ENCODE measurements around the gene ZNF33B. TPM values are rescaled to one million over a fixed set of nuclear protein-coding genes. Genes with fewer than 3 reads are reported as not detected.

Gene ZNF33B
- polyA plus RNA-seq, 4 donors: 8.7 to 50.9 (median 16.1) TPM

DNA sequence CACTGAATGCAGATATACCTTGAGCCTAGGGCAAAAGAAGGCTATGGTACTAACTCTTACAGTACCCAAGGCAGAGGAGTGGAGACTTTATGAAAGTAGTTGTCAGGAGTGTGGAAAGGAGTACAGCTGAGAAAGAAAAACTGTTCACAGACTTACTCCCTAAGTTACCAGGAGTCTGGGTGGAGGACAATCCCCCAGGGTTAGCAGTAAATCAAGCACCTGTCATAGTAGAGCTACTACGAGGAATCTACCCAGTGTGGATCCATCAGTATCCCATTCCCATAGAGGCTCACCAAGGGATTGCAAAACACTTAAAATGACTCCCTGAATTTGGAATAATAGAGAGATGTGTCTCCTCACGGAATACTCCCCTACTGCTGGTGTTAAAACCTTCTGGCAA, 10.1 kb upstream of the ZNF33B start:
- no peak for DNase-seq
- H3K4me3 ChIP-seq (ENCODE audit: low read depth in 1 of 3, low read length in 3 of 3): no peak overlapping the region
- peaks cover 0 to 43% (median 5%) of the 10 kb centered on the region in 3 donors for H3K4me1 ChIP-seq (ENCODE audit: control insufficient read depth in 3 of 3, insufficient read depth in 2 of 3, low read depth in 1 of 3, low read length in 2 of 3)
- H3K27ac ChIP-seq (ENCODE audit: low read depth in 1 of 3, low read length in 2 of 3): no peak overlapping the region
- H3K9me3 ChIP-seq (ENCODE audit: control insufficient read depth in 2 of 2, insufficient read depth in 1 of 2, low read depth in 1 of 2, low read length in 1 of 2): no peaks in the 10 kb centered on the region
- H3K36me3 ChIP-seq (ENCODE audit: control insufficient read depth in 3 of 3, insufficient read depth in 2 of 3, low read depth in 1 of 3, low read length in 3 of 3): no peaks in the 10 kb centered on the region
- H3K27me3 ChIP-seq (ENCODE audit: control insufficient read depth in 3 of 3, insufficient read depth in 3 of 3, low read length in 3 of 3): no peaks in the 10 kb centered on the region
- WGBS, 3 donors: 76 to 81% (median 79%) methylated on average over 2 of the region's 2 CpGs
- no peak for FAIRE-seq

- 70 to 82% (median 74%) methylated on average over 11 of the region's 11 CpGs for WGBS, 3 donors
- Histone ChIP-seq H3K27me3 (ENCODE audit: control insufficient read depth in 3 of 3, insufficient read depth in 3 of 3, low read length in 3 of 3) (no peaks in the 10 kb centered on the region), H3K4me3 (ENCODE audit: low read depth in 1 of 3, low read length in 3 of 3) (no peak overlapping the region), H3K36me3 (ENCODE audit: control insufficient read depth in 3 of 3, insufficient read depth in 2 of 3, low read depth in 1 of 3, low read length in 3 of 3) (no peaks in the 10 kb centered on the region), H3K9me3 (ENCODE audit: control insufficient read depth in 2 of 2, insufficient read depth in 1 of 2, low read depth in 1 of 2, low read length in 1 of 2) (no peaks in the 10 kb centered on the region), H3K27ac (ENCODE audit: low read depth in 1 of 3, low read length in 2 of 3) (peak overlapping the region in 1 of 3 donors; percentile 94), H3K4me1 (ENCODE audit: control insufficient read depth in 3 of 3, insufficient read depth in 2 of 3, low read depth in 1 of 3, low read length in 2 of 3) (peaks cover 0 to 40% (median 2%) of the 10 kb centered on the region in 3 donors)
- FAIRE-seq (no peak), DNase-seq (peak in 1 of 2 donors; percentile 56)
These were observed 8.6 kb upstream of the ZNF33B start for GRCh38 chr10:42646687-42647640.

GRCh38 chr10:42646214-42646613, 7.8 kb upstream of the ZNF33B start:
- 66 to 79% (median 78%) methylated on average over 4 of the region's 4 CpGs for WGBS, 3 donors
- no peaks in the 10 kb centered on the region for H3K9me3 ChIP-seq (ENCODE audit: control insufficient read depth in 2 of 2, insufficient read depth in 1 of 2, low read depth in 1 of 2, low read length in 1 of 2)
- H3K4me3 ChIP-seq (ENCODE audit: low read depth in 1 of 3, low read length in 3 of 3): no peak overlapping the region
- no peak for FAIRE-seq
- H3K4me1 ChIP-seq (ENCODE audit: control insufficient read depth in 3 of 3, insufficient read depth in 2 of 3, low read depth in 1 of 3, low read length in 2 of 3): peaks cover 0 to 37% (median 2%) of the 10 kb centered on the region in 3 donors
- H3K27ac ChIP-seq (ENCODE audit: low read depth in 1 of 3, low read length in 2 of 3): peak overlapping the region in 1 of 3 donors; percentile 94
- DNase-seq: peak; percentile 38 to 42
- H3K36me3 ChIP-seq (ENCODE audit: control insufficient read depth in 3 of 3, insufficient read depth in 2 of 3, low read depth in 1 of 3, low read length in 3 of 3): no peaks in the 10 kb centered on the region
- H3K27me3 ChIP-seq (ENCODE audit: control insufficient read depth in 3 of 3, insufficient read depth in 3 of 3, low read length in 3 of 3): no peaks in the 10 kb centered on the region

DNA sequence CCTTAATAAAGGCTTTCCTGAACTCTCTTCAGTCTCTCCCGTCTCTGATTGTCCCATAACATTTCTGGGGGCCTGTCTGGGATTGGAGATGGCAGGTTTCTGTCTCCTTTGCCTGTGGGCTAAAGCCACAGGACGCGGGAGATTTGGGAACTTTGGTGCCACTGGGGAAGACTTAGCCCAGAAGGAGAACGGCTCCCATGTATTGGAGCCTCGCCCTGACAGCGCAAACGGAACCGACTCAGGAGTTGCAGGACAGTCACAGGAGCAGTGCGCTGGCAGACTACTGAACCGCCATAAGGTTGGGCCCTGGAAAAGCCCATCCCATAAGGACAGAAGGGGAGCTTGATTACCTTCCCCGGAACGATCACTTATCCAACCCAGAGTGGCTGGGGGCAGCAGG, 7.1 kb upstream of the ZNF33B start:
- 64 to 83% (median 70%) methylated on average over 12 of the region's 12 CpGs for WGBS, 3 donors
- Histone ChIP-seq H3K9me3 (ENCODE audit: control insufficient read depth in 2 of 2, insufficient read depth in 1 of 2, low read depth in 1 of 2, low read length in 1 of 2) (no peaks in the 10 kb centered on the region), H3K27ac (ENCODE audit: low read depth in 1 of 3, low read length in 2 of 3) (peak overlapping the region in 1 of 3 donors; percentile 94), H3K27me3 (ENCODE audit: control insufficient read depth in 3 of 3, insufficient read depth in 3 of 3, low read length in 3 of 3) (no peaks in the 10 kb centered on the region), H3K4me3 (ENCODE audit: low read depth in 1 of 3, low read length in 3 of 3) (no peak overlapping the region), H3K36me3 (ENCODE audit: control insufficient read depth in 3 of 3, insufficient read depth in 2 of 3, low read depth in 1 of 3, low read length in 3 of 3) (no peaks in the 10 kb centered on the region), H3K4me1 (ENCODE audit: control insufficient read depth in 3 of 3, insufficient read depth in 2 of 3, low read depth in 1 of 3, low read length in 2 of 3) (peaks cover 0 to 44% (median 2%) of the 10 kb centered on the region in 3 donors)
- DNase-seq (peak in 1 of 2 donors; percentile 40), FAIRE-seq (no peak)

DNA sequence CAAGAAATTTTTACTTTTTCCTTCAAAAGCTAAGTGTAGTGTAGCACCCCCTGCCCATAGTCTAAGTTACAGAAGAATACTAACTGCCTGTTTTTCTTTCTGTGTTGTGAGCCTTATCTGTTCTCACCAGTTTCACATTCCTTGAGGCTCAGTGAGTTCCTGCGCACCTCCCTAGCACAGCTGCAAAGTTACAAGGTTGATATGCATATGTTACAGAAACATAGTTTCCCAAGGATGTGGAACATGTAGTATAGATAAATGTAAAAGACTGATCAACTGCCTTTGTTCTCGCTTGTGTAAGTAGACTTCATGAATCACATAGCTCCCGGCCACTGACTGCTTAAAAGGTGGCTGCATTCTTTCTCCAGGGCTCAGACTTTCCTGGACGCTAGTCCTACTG, 6.7 kb upstream of the ZNF33B start:
- 16 to 50% (median 27%) methylated on average over 4 of the region's 4 CpGs for WGBS, 3 donors
- DNase-seq (peak; percentile 50 to 68), FAIRE-seq (no peak)
- H3K27me3 ChIP-seq (ENCODE audit: control insufficient read depth in 3 of 3, insufficient read depth in 3 of 3, low read length in 3 of 3): no peaks in the 10 kb centered on the region
- peaks cover 0 to 48% (median 2%) of the 10 kb centered on the region in 3 donors for H3K4me1 ChIP-seq (ENCODE audit: control insufficient read depth in 3 of 3, insufficient read depth in 2 of 3, low read depth in 1 of 3, low read length in 2 of 3)
- no peak overlapping the region for H3K4me3 ChIP-seq (ENCODE audit: low read depth in 1 of 3, low read length in 3 of 3)
- no peaks in the 10 kb centered on the region for H3K9me3 ChIP-seq (ENCODE audit: control insufficient read depth in 2 of 2, insufficient read depth in 1 of 2, low read depth in 1 of 2, low read length in 1 of 2)
- peak overlapping the region in 1 of 3 donors; percentile 94 for H3K27ac ChIP-seq (ENCODE audit: low read depth in 1 of 3, low read length in 2 of 3)
- no peaks in the 10 kb centered on the region for H3K36me3 ChIP-seq (ENCODE audit: control insufficient read depth in 3 of 3, insufficient read depth in 2 of 3, low read depth in 1 of 3, low read length in 3 of 3)

GRCh38 chr10:42640610-42641229, 2.4 kb upstream of the ZNF33B start:
- Histone ChIP-seq H3K27me3 (ENCODE audit: control insufficient read depth in 3 of 3, insufficient read depth in 3 of 3, low read length in 3 of 3) (no peaks in the 10 kb centered on the region), H3K9me3 (ENCODE audit: control insufficient read depth in 2 of 2, insufficient read depth in 1 of 2, low read depth in 1 of 2, low read length in 1 of 2) (no peaks in the 10 kb centered on the region), H3K27ac (ENCODE audit: low read depth in 1 of 3, low read length in 2 of 3) (peak overlapping the region in 2 of 3 donors; percentile 29 to 85), H3K36me3 (ENCODE audit: control insufficient read depth in 3 of 3, insufficient read depth in 2 of 3, low read depth in 1 of 3, low read length in 3 of 3) (peaks cover 0 to 2% (median 1%) of the 10 kb centered on the region in 3 donors), H3K4me1 (ENCODE audit: control insufficient read depth in 3 of 3, insufficient read depth in 2 of 3, low read depth in 1 of 3, low read length in 2 of 3) (peaks cover 0 to 36% (median 4%) of the 10 kb centered on the region in 3 donors), H3K4me3 (ENCODE audit: low read depth in 1 of 3, low read length in 3 of 3) (no peak overlapping the region)
- DNase-seq: peak; percentile 63 to 90
- 35 to 73% (median 55%) methylated on average over 8 of the region's 8 CpGs for WGBS, 3 donors
- FAIRE-seq: no peak

GRCh38 chr10:42638821-42639270, 476 bp upstream of the ZNF33B start:
- 0 to 1% (median 0%) methylated on average over 6 of the region's 6 CpGs for WGBS, 3 donors
- peak overlapping the region; percentile 58 to 94 (median 77) for H3K4me3 ChIP-seq (ENCODE audit: low read depth in 1 of 3, low read length in 3 of 3)
- FAIRE-seq: no peak
- peaks cover 1 to 9% (median 2%) of the 10 kb centered on the region in 3 donors for H3K36me3 ChIP-seq (ENCODE audit: control insufficient read depth in 3 of 3, insufficient read depth in 2 of 3, low read depth in 1 of 3, low read length in 3 of 3)
- H3K27ac ChIP-seq (ENCODE audit: low read depth in 1 of 3, low read length in 2 of 3): peak overlapping the region; percentile 95 to 97 (median 97)
- peaks cover 0 to 27% (median 3%) of the 10 kb centered on the region in 3 donors for H3K4me1 ChIP-seq (ENCODE audit: control insufficient read depth in 3 of 3, insufficient read depth in 2 of 3, low read depth in 1 of 3, low read length in 2 of 3)
- no peaks in the 10 kb centered on the region for H3K9me3 ChIP-seq (ENCODE audit: control insufficient read depth in 2 of 2, insufficient read depth in 1 of 2, low read depth in 1 of 2, low read length in 1 of 2)
- no peaks in the 10 kb centered on the region for H3K27me3 ChIP-seq (ENCODE audit: control insufficient read depth in 3 of 3, insufficient read depth in 3 of 3, low read length in 3 of 3)
- DNase-seq: no peak

GRCh38 chr10:42637648-42638054, 719 bp downstream of the ZNF33B start:
- FAIRE-seq (no peak), DNase-seq (peak in 1 of 2 donors; percentile 42)
- 4 to 22% (median 10%) methylated on average over 10 of the region's 10 CpGs for WGBS, 3 donors
- Histone ChIP-seq H3K4me1 (ENCODE audit: control insufficient read depth in 3 of 3, insufficient read depth in 2 of 3, low read depth in 1 of 3, low read length in 2 of 3) (peaks cover 0 to 27% (median 3%) of the 10 kb centered on the region in 3 donors), H3K27ac (ENCODE audit: low read depth in 1 of 3, low read length in 2 of 3) (peak overlapping the region; percentile 95 to 97 (median 97)), H3K4me3 (ENCODE audit: low read depth in 1 of 3, low read length in 3 of 3) (peak overlapping the region; percentile 10 to 94 (median 77)), H3K36me3 (ENCODE audit: control insufficient read depth in 3 of 3, insufficient read depth in 2 of 3, low read depth in 1 of 3, low read length in 3 of 3) (peaks cover 1 to 9% (median 2%) of the 10 kb centered on the region in 3 donors), H3K9me3 (ENCODE audit: control insufficient read depth in 2 of 2, insufficient read depth in 1 of 2, low read depth in 1 of 2, low read length in 1 of 2) (no peaks in the 10 kb centered on the region), H3K27me3 (ENCODE audit: control insufficient read depth in 3 of 3, insufficient read depth in 3 of 3, low read length in 3 of 3) (no peaks in the 10 kb centered on the region)

All from small intestine (tissue), 7 donors.